Suppressor macrophage treated with lipopolysaccharide for 4 hours (primary cell): ENCODE measurements around the gene TCTN2.

Source experiments
- DNase-seq: peaks from one replicate; pipeline ENCODE4 v3.0.0-alpha.2; 2020

The TCTN2 gene

GRCh38 chr12:123744836-123745235 is 73.9 kb downstream of the TCTN2 start:
- DNase-seq: no peak

GRCh38 chr12:123747309-123747708 is 76.4 kb downstream of the TCTN2 start:
- no peak for DNase-seq

- peak; percentile 28 for DNase-seq
These were observed 77.2 kb downstream of the TCTN2 start for GRCh38 chr12:123748161-123748560.

GRCh38 chr12:123748661-123749060 is 77.7 kb downstream of the TCTN2 start:
- DNase-seq: peak; percentile 17

- no peak for DNase-seq
These were observed 78.4 kb downstream of the TCTN2 start for GRCh38 chr12:123749355-123749754.

- DNase-seq: no peak
These were observed 79.3 kb downstream of the TCTN2 start for GRCh38 chr12:123750159-123750656.

GRCh38 chr12:123752046-123752445 is 81.1 kb downstream of the TCTN2 start:
- DNase-seq: no peak

- no peak for DNase-seq
These were observed 83.3 kb downstream of the TCTN2 start for GRCh38 chr12:123754041-123754772.

GRCh38 chr12:123757561-123757960 is 86.6 kb downstream of the TCTN2 start:
- DNase-seq: no peak
